NCI-H446 treated with DMSO at 0.1 percent for 48 hours (cell line): Measurements from ENCODE around the gene ODAD2.
"Not testable (repeated sequence)": the region's sequence is repeated elsewhere in the genome, so short reads cannot be mapped to it uniquely, and the experiment has no call there.

Experiments used
- DNase-seq: peaks from one replicate; lab custom pipeline; 2025; lab: John Stamatoyannopoulos, UW

ODAD2 gene

DNA sequence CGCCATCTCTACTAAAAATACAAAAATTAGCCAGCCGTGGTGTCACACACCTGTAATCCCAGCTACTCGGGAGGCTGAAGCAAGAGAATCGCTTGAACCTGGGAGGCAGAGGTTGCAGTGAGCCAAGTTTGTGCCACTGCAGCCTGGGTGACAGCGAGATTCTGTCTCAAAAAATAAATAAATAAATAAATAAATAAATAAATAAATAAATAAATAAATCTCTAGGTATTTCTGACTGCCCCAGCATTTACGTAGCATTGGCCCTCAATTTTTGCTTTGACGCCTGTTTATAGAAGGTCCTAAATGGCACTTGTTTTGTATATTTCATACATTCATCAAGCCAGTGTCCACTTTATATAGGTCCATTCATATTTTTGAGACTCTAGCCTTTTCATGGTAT lies 28.9 kb downstream of the ODAD2 start:
- not testable (repeated sequence) for DNase-seq

DNA sequence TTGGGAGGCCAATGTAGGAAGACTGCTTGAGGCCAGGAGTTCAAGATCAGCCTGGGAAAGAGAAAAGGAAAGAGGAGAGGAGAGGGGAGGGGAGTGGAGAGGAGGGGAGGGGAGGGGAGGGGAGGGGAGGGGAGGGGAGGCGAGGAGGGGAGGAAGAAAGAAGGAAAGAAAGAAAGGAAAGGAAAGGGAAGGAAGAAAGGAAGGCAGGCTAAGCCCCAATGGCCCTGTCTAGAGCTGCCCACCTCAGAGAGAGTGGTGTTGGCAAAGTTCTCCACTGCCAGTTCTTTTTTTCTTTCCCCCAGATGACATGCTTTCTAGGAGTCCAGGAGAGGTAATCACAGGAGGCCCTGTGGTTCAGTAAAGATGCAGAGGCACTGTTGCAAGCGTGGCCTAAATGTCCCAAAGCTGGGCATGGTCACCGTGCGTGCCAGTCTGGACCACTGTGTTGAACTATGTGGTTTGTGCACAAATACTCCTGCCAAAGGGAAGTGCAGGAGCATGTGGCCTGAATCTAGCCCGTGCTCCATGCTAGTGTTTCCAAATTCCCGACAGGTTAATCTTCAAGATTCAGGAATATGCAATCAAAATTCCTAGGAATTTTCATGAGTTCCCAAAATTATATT lies 39.7 kb downstream of the ODAD2 start:
- DNase-seq: no peak

DNA sequence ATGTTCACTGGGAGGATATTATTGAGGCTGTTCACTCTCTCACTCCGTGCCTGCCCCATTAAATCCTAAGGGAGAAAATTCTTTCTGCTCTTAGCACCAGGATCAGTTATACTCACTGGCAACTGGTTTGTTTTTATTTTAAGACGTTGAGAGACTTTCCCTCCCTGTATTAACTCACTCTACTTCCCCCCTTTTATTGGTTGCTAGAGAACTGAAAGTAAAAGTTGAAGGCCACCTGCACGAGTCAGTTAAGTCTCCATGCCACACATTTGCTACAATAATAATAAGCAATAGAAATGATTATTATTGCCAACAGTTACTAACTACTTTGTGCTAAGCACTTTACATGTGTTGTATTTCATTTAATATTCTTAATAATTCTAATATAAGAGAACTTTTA lies 40.5 kb downstream of the ODAD2 start:
- DNase-seq: not testable (repeated sequence)

DNA sequence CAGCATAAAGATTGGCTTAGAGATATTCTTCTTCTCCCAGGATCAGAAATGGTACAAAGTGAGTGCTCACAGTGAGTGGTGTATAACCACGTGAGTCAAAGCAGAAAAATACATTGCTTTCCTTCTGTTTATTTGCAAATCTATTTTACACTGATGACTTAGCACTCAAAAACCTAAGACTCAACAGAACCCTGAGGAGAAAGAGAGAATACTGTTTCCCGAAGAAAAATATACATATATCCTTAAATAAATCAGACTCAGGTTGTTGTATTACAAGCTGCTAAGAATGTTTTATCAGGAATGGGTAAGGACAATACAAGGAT lies 48.7 kb downstream of the ODAD2 start:
- DNase-seq: no peak

DNA sequence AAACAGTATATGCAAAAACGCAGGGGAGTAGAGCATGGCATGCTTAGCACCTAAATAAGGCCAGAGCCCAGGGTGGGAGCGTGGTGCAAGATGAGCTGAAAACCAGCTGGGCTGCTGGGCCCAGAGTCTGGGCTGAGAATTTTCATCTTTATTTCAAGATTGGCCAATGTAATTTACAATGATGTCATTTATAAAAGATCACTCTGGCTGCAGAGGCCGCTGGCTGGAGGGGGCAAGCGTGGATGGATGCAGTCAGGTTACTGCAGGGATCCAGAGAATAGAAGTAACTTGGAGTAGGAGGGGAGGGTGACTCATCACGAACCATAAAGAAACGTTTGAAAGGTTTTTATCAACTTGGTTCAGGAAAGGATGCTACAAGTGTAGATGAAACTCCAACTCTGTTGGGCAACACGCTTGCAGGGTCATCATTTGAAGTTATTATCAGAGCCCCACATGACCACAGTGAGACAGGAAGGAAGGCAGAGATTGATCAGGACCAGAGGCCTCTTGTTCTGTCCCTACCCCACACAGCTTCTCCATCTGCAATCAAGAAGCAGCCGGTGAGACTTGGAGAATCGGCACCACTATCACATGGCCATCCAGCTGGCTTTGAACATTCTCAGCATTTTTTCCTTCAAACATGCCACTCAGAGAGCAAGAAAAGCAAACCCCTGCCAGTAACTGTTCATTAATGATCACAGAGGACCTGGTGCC lies 49.2 kb downstream of the ODAD2 start:
- DNase-seq: no peak

DNA sequence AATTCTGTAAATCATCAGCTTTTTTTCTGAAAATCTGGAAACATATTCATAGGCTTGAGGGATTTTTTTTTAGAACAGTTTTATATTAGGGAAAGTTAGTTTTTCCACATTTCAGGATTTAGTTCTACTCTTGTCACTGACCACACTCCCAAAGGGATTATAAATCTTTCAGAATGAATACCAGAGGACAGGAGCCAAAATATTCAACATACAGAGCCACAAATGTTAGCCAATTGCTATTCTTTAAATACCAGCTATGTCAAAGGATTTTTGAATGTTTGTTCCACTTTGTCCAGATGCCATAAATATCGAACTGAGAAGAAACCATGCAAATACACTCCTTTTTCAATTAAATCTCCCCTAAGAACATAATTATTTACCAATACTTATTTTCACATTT lies 50.7 kb downstream of the ODAD2 start:
- DNase-seq: no peak

GRCh38 chr10:27947540-27947939 lies 51.3 kb downstream of the ODAD2 start:
- DNase-seq: no peak

DNA sequence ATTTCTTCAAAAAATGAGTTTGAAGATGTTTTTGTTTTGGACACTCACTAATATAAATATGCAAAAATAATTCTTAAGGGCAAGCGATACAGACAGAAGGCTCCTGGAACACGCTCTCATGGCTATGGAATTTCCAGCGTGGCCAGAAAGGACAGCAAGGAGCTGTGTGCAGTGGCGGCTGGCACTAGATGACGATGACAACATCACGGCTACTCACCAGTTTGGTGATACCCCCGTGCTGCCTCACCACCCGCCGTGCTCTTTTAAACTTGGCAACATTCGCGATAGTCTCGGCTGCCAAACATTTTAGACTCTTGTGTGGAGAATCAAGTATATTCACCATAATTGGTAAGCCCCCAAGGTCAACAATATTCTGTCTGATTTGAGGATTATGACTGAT lies 54.9 kb downstream of the ODAD2 start:
- DNase-seq: no peak

DNA sequence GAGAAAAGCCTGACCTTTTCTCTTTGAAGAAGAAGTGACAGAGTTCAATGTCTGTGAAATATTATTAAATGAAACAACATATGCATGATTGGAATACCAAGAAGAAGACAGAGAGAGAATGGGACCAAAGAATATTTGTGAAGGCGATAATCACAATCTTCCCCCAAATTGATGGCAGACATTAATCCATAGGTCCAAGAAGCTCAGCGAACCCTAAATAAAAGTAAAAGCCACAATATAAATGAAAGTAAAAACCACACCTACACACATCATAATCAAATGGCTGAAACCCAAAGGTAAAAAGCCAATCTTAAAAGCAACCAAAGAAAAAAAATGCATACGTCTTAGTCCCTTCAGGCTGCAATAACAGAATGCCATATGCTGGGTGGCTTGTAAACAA lies 84.0 kb downstream of the ODAD2 start:
- no peak for DNase-seq

DNA sequence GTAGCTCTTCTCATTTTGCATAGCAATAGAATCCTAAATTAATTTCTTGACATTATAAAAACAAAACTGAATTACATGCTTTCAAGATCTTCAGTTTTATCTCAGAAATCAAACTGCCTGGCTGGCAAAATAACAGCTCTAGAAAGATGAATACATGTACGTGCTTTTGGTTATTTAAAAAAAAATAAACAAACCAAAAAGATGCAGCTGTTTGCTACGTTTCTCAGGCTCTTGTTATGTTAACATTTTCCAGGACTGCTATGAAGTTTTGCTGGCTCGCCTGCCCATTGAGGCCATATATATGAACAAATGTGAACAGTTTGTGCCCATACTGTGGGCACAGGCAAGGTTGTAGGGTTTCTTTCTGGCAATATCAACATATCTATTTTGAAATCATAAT lies 86.6 kb downstream of the ODAD2 start:
- no peak for DNase-seq

DNA sequence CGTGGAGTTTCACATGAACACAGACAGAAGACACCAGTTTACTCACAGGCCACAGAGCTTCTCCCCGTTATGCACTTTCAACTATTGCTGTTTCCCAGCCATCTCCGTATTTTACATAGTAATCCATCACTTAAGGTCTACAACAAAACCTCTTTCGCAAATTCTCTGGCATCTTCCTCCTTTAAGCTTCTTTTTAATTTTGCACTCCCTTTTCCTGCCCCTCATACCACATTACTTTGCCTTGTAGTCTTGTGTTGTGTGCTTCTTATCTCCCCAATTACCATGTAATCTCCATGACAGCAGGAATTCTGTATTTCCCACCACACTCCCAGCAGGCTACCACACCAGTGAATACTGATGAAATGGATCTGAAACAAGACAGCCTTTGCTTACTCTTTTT lies 87.3 kb downstream of the ODAD2 start:
- DNase-seq: no peak

DNA sequence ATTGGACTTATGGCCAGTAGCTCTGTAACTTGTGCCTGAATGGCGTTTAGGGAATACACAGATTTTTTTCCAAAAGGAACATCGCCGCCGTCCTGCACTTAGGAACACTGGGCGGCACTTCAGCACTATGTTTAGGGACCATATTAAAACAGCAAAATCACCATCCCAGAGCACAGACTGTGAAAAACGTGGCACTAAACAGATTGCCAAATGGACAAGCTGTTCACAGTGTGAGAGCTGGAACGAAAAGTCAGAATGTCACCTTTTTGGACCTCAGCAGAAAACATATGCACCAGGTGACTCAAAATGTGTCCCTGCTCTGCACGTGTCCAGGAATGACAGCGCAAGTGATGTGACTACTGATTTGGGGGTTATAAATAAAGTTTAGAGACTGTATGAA lies 87.9 kb downstream of the ODAD2 start:
- DNase-seq: no peak

DNA sequence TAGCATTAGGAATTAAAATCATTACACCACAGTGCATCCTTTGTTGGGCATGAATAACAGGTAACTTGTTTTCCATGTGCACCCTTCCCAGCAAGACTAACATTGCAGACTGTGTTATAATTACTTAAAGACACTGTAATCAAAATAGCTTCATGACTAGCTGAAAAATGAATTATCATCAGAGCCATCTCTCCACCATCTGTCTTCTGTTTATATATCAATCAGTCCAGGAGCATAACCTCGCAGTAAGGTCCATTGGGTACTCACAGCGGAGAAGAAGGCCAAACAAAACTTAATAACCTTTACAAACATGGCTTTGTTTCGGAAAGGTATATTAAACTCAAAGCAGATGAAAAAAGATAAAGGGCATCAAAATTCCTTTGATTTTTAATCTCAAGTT lies 90.6 kb downstream of the ODAD2 start:
- no peak for DNase-seq

- not testable (repeated sequence) for DNase-seq
These were observed 99.4 kb downstream of the ODAD2 start for GRCh38 chr10:27899485-27899884.

DNA sequence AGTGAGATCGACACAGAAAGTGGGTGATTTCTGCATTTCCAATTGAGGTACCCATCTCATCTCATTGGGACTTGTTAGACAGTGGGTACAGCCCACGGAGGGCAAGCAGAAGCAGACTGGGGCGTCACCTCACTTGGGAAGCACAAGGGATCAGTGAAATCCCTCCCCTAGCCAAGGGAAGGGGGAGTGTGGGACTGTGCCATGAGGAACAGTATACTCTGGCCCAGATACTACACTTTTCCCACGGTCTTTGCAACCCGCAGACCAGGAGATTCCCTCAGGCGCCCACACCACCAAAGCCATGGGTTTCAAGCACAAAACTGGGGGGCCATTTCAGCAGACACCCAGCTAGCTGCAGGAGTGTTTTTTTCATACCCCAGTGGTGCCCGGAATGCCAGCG lies 99.8 kb downstream of the ODAD2 start:
- no peak for DNase-seq

GRCh38 chr10:27893358-27893954 lies 105.4 kb downstream of the ODAD2 start:
- no peak for DNase-seq

DNA sequence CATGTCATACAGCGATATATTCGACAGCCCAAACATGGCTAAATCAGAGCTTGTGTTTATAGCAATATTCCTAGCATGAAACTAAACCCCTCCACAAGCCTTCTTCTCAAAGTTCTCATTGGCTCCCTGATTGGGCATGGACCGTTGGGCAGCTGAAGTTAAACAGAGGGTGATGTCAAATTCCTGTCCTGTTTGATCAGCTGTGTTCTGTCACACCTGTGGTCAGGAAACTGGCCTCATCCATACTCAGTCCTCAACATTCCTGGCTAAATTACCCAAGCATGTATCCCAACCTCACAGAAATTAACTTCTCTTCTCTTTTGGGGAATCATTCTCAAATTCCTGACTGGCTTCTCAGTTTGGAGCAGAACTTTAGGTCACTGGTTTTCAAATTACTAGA lies 107.9 kb downstream of the ODAD2 start:
- DNase-seq: no peak

- DNase-seq: no peak
These were observed 109.4 kb downstream of the ODAD2 start for GRCh38 chr10:27889518-27889917.

GRCh38 chr10:27884185-27884641 lies 114.7 kb downstream of the ODAD2 start:
- DNase-seq: no peak

DNA sequence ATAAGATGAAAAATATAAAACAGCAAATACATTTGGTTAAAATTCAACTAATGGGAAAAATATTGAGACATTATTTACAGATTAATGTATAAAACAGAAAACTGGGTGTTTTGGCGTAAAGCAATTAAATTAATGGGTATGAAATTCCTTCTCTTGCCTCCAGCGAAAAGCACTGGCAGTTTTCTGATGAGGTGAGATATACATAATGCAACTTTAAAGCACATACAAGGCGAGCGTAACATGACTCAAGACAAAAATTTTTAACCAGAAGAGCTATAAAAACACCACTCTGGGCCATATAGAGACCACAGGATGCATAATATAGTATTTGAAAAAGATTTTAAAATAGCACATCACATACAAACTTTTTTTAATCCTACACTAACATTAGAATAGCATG lies 120.6 kb downstream of the ODAD2 start:
- no peak for DNase-seq

DNA sequence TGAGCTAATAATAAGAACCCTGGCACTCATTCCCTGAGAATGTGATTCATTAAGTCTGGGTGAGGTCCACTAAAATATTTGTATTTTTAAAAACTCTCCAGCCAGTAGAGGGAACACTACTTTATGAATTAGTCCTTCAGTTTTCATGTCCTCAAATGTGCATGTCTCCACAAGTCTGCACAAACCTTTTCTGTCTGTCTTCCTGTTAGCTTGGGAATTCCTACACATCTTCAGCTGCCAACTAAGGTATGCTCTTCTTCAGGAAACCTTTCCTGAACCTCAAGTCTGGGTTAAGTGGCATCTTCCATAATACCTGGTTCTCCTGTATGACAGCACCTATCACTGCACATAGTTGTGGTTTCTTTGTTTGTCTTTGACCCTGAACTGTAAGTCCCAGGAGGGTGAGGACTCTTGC lies 133.7 kb downstream of the ODAD2 start:
- DNase-seq: no peak

DNA sequence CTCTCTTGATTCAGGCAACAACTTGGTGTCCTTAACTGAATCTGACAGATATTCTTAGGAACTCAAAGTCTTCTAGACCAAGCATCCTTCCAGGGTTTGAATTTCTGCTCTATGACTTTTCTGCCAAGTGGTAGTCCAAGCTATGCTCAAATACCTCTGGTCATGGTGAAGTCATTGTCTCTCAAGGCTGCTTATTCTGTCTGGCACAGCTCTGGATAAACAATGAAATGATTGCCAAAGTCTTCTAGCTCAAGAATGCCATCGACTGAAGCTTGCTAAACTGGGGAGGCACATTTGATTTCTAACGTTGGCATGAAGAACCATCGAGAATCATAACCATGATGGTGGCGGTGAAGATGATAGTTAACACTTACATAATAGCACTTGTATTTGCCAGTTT lies 137.1 kb downstream of the ODAD2 start:
- no peak for DNase-seq

DNA sequence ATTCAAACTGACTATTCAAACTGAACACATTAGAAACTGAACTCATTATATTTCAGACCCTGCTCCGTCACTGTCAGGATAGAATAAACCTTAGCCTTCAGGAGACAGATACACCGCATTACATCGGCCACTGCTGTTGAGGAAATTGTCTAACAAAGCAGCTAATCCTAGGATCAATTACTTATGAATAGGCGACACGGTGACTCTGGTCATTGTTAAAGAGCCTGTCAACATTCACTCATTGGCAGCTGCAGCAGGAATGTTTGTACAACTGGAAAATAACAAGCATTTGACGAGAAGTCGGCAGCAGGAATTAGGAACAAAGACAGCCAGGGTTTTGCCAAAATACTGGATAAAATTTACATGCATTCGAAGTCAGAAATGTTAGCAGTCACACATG lies 141.3 kb downstream of the ODAD2 start:
- no peak for DNase-seq

GRCh38 chr10:27844223-27844622 lies 154.7 kb downstream of the ODAD2 start:
- no peak for DNase-seq
